ENCODE results near the gene PLBD1.
A peak's percentile ranks its signal among the peaks of the same experiment; 100 is the strongest.

Gene PLBD1

GRCh38 chr12:14495326-14495725 is 72.4 kb downstream of the PLBD1 start:
- FAIRE-seq, result no peak

DNA sequence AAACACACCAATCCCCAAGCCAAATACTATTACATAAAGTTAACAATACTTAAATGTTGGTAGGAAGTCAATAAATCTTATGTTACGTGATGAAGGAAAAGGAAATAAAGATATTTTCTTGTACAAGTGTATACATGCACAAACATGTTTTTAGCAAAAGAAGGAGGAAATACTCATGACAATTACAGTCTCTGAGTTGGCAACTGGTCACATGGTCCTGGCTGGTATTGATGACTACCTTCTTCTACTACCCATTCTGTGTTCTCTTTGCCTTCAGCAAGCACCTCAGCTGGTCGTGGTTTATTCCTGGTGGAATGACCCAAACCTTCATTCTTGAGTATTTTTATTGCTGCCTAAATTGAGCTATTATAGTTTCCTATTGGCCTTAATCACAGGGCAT is 84.8 kb downstream of the PLBD1 start:
- no peak for FAIRE-seq

GRCh38 chr12:14482361-14482760 is 85.3 kb downstream of the PLBD1 start:
- FAIRE-seq, result no peak

- no peak for FAIRE-seq
Observed at GRCh38 chr12:14481201-14481600, 86.5 kb downstream of the PLBD1 start.

DNA sequence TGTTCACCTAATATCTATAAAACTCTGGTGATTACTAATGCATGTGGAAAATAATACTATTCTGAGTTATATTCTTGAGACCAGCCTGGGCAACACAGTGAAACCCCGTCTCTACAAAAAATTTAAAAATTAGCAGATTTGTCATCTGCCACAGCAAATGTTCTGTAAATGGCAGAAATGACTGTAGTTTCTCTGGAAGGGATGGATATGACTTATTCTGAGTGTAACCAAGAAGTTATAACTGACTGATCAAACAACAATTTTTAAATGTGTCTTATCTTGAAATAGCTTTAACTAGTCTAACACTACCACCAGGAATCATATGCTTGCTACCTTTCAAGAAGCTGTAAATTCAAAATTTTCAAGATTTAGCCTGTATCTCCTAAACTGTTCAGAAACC is 88.7 kb downstream of the PLBD1 start:
- FAIRE-seq, result no peak

DNA sequence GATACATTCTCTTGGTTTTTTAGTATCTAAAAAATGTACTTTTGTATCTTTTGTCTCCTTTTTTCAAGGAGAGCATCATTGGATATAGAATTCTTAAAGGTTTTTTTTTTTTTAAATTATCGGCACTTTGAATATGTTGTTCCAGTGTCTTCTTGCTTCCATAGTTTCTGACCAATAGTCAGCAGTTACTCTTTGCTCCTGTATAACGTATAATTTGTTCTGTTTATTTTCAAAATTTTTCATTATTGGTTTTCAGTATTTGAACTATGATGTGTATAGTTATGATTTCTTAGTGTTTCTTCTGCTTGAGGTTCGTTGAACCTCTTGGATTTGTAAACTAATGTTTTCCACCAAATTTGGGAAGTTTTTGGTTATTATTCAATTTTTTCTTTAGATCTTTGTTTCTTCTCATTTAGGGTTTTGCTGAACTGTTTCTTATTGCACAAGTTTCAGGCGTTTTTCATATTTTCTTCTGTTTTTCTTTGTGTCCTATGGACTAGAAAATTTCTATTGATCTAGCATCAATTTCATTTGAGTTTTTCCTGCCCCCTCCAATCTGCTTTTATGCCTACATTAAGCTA is 93.9 kb downstream of the PLBD1 start:
- peak; percentile 43 for FAIRE-seq

DNA sequence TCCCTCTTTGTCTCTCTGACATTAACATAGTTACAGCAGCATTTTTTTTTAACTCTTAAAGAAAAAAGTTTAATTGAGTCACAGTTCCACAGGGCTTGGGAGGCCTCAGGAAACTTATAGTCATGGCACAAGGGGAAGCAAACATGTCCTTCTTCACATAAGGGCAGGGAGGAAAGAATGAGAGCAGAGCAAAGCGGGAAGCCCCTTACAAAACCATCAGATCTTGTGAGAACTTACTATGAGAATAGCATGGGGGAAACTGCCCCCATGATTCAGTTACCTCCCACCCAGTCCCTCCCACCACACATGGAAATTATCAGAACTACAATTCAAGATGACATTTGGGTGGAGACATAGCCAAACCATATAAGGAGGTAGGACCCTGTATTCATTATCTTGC is 96.2 kb downstream of the PLBD1 start:
- peak; percentile 49 for FAIRE-seq

DNA sequence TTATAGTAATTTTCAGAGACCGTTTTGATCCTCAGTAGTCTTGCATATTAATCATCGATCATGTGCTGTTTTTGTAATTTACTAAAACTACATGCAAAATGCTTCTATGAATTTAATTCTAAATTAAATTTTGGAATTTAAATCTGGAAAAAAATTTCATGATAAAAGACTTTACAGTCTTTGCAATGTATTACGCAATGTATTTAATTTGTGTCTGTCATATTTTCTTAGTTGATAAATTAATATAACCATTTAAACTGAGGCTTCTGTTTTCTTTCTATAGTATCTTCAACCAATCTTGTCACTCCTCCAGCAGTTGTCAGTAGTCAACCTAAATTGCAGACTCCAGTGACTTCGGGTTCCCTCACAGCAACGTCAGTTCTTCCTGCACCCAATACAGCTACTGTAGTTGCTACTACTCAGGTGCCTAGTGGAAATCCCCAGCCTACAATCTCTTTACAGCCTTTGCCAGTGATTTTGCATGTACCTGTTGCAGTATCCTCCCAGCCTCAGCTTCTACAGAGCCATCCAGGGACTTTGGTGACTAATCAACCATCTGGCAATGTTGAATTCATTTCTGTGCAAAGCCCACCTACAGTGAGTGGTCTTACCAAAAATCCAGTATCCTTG is 107.4 kb downstream of the PLBD1 start:
- FAIRE-seq, result peak; percentile 38

- FAIRE-seq, result no peak
Observed at GRCh38 chr12:14454098-14454907, 113.4 kb downstream of the PLBD1 start.
